ENCODE measurements around the gene ARHGAP1.

Gene ARHGAP1

DNA sequence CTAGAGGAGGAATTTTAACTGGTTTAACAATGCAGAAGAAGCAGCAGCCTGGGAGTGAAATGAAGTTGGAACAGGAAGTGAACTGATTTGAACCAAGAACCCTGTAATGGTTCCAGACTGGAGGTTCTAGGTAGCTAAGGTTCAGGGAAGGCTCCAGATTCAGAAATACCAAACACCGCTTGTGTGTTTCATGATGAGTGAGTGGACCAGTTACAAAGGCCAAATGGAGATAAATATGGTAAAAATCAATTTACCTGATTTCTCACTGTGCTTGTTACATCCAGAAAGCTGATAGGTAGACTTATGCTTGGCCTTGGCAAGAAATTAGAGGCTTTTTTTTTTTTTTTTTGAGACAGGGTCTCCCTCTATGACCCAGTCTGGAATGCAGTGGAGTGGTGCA lies 70.2 kb downstream of the ARHGAP1 start:
- no peak for DNase-seq (ENCODE audit: low read depth, low spot score)
- no peaks in the 10 kb centered on the region for H3K9me3 ChIP-seq (ENCODE audit: low read depth, low read length)
- TF ChIP-seq EZH2 (IDR thresholded peaks at IDR 0.05), result no peak
- TF ChIP-seq POLR2AphosphoS5 (IDR thresholded peaks at IDR 0.05; ENCODE audit: borderline replicate concordance, low read depth, low read length), result no peak
- no peak for TF ChIP-seq FOXP2 (optimal IDR thresholded peaks at IDR 0.05; ENCODE audit: control extremely low read depth, extremely low read length, insufficient read depth)
- H3K36me3 ChIP-seq (ENCODE audit: insufficient read depth, low read length), result peaks cover 6% of the 10 kb centered on the region; the same call in 1 of the 2 replicates
- H3K4me3 ChIP-seq, result no peak overlapping the region
- no peak overlapping the region for H3K27ac ChIP-seq
- H3K9ac ChIP-seq (ENCODE audit: insufficient read length), result no peak overlapping the region

DNA sequence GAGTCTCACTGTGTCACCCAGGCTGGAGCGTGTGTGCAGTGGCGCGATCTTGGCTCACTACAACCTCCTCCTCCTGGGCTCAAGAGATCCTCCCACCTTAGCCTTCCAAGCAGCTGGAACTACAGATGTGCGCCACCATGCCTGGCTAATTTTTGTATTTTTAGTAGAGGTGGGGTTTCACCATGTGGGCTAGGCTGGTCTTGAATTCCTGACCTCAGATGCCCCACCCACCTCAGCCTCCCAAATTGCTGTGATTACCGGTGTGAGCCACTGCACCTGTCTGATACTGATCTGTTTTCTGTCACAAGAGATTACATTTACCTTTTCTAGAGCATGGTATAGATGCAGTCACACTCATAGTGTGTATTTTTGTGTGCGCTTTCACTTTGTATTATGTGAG lies 71.5 kb downstream of the ARHGAP1 start:
- H3K9me3 ChIP-seq (ENCODE audit: low read depth, low read length), result no peaks in the 10 kb centered on the region
- TF ChIP-seq POLR2AphosphoS5 (IDR thresholded peaks at IDR 0.05; ENCODE audit: borderline replicate concordance, low read depth, low read length) (no peak), EZH2 (IDR thresholded peaks at IDR 0.05) (no peak), FOXP2 (optimal IDR thresholded peaks at IDR 0.05; ENCODE audit: control extremely low read depth, extremely low read length, insufficient read depth) (no peak)
- no peak for DNase-seq (ENCODE audit: low read depth, low spot score)
- H3K27ac ChIP-seq, result no peak overlapping the region
- H3K4me3 ChIP-seq, result no peak overlapping the region
- H3K36me3 ChIP-seq (ENCODE audit: insufficient read depth, low read length), result peaks cover 17% of the 10 kb centered on the region
- no peak overlapping the region for H3K9ac ChIP-seq (ENCODE audit: insufficient read length)

Measured in SK-N-MC (cell line).